Measurements from ENCODE around the gene GJD3. TPM values are rescaled to one million over a fixed set of nuclear protein-coding genes. Genes with fewer than 3 reads are reported as not detected.

Gene GJD3
- total RNA-seq, 1 donor from 2014 or later = not detected

- H3K9me3 ChIP-seq (ENCODE audit: low read depth) = no peaks in the 10 kb centered on the region
- no peak for TF ChIP-seq EZH2phosphoT487 (IDR thresholded peaks at IDR 0.05)
- TF ChIP-seq, protein P1, sequence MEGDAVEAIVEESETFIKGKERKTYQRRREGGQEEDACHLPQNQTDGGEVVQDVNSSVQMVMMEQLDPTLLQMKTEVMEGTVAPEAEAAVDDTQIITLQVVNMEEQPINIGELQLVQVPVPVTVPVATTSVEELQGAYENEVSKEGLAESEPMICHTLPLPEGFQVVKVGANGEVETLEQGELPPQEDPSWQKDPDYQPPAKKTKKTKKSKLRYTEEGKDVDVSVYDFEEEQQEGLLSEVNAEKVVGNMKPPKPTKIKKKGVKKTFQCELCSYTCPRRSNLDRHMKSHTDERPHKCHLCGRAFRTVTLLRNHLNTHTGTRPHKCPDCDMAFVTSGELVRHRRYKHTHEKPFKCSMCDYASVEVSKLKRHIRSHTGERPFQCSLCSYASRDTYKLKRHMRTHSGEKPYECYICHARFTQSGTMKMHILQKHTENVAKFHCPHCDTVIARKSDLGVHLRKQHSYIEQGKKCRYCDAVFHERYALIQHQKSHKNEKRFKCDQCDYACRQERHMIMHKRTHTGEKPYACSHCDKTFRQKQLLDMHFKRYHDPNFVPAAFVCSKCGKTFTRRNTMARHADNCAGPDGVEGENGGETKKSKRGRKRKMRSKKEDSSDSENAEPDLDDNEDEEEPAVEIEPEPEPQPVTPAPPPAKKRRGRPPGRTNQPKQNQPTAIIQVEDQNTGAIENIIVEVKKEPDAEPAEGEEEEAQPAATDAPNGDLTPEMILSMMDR (IDR thresholded peaks at IDR 0.05) = peak; percentile 68
- Mint-ChIP-seq H3K27ac (peak overlapping the region; percentile 93), H3K27me3 (ENCODE audit: insufficient read depth, low read depth) (peaks cover 7% of the 10 kb centered on the region), H3K4me1 (peaks cover 58% of the 10 kb centered on the region), H3K9me3 (no peaks in the 10 kb centered on the region), H3K36me3 (no peaks in the 10 kb centered on the region), H3K4me3 (peak overlapping the region; percentile 91)
- H3F3A ChIP-seq (ENCODE audit: low read depth) = peaks cover 23% of the 10 kb centered on the region
- H3K4me2 ChIP-seq = peak overlapping the region; percentile 91
- peaks cover 49% of the 10 kb centered on the region for H3K4me1 ChIP-seq
- H3K27me3 ChIP-seq = peaks cover 31% of the 10 kb centered on the region
- DNase-seq (ENCODE audit: low spot score) = peak; percentile 85
- H3K4me3 ChIP-seq = peak overlapping the region; percentile 73
- H3K36me3 ChIP-seq = no peaks in the 10 kb centered on the region
- H4K20me1 ChIP-seq (ENCODE audit: low read depth) = peaks cover 46% of the 10 kb centered on the region
- H3K9ac ChIP-seq = no peak overlapping the region
- H3K27ac ChIP-seq = no peak overlapping the region
- H2AFZ ChIP-seq (replicated peaks) = peak overlapping the region; percentile 66
- peaks cover 21% of the 10 kb centered on the region for H3K79me2 ChIP-seq (ENCODE audit: low read depth)
These were observed 47.1 kb downstream of the GJD3 start for GRCh38 chr17:40317345-40317873.

GRCh38 chr17:40316571-40317344, 47.8 kb downstream of the GJD3 start:
- H3K9me3 ChIP-seq (ENCODE audit: low read depth) = no peaks in the 10 kb centered on the region
- peak overlapping the region; percentile 66 for H2AFZ ChIP-seq (replicated peaks)
- Mint-ChIP-seq H3K27ac (no peak overlapping the region), H3K36me3 (no peaks in the 10 kb centered on the region), H3K4me3 (peak overlapping the region; percentile 91), H3K9me3 (no peaks in the 10 kb centered on the region), H3K27me3 (ENCODE audit: insufficient read depth, low read depth) (peaks cover 7% of the 10 kb centered on the region), H3K4me1 (peaks cover 58% of the 10 kb centered on the region)
- H3K27ac ChIP-seq = no peak overlapping the region
- no peaks in the 10 kb centered on the region for H3K36me3 ChIP-seq
- H3K9ac ChIP-seq = no peak overlapping the region
- H3K27me3 ChIP-seq = peaks cover 31% of the 10 kb centered on the region
- peaks cover 23% of the 10 kb centered on the region for H3F3A ChIP-seq (ENCODE audit: low read depth)
- peak; percentile 85 for DNase-seq (ENCODE audit: low spot score)
- H3K4me3 ChIP-seq = peak overlapping the region; percentile 73
- H4K20me1 ChIP-seq (ENCODE audit: low read depth) = peaks cover 40% of the 10 kb centered on the region
- peak overlapping the region; percentile 91 for H3K4me2 ChIP-seq
- TF ChIP-seq, protein P1 (IDR thresholded peaks at IDR 0.05) = peak; percentile 13
- no peak for TF ChIP-seq EZH2 (IDR thresholded peaks at IDR 0.05)
- H3K79me2 ChIP-seq (ENCODE audit: low read depth) = peaks cover 21% of the 10 kb centered on the region
- H3K4me1 ChIP-seq = peaks cover 46% of the 10 kb centered on the region

DNA sequence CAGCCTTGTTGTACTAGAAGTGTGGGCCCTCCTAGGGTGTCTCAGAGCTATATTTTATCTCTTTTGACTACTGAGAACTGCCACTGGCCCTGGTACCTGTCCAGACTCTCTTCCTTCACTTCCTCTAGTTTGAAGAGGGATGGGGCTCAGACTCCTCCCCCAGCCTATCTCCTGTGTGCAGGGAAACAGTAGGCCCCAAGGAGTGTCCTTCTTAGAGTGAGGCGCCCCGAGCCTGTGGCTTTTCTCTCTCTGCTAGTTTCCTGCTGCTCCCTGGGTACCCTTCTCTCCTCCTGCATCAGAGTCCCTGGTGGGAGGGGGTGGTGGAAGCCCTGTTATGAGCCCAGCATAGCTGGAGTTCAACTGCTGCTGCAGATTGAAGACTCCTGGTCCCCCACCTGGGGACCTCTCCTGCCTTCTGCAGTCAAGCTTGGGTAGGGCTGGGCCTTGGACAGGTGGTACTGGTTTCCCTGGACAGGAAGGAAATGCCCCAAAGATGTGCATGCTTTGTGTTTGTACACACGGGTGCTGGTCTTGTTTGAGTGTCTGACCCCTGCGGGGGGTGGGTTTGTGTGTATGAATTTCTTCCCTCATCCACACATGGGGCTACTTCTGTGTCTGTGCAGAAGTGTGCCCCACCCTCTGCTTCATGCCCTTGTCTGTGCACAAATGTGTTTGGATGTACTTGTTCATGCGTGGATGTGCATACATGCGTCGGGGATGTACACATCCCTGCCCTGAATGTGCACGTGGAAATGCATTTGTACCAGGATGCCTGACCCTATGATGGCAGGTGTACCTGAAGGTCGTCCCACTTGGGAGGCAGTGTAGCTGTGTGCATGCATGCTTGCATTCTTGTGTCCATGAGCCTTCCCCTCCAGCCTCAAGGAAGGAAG, 48.6 kb downstream of the GJD3 start:
- Mint-ChIP-seq H3K36me3 (no peaks in the 10 kb centered on the region), H3K4me3 (peak overlapping the region; percentile 79), H3K9me3 (no peaks in the 10 kb centered on the region), H3K27ac (no peak overlapping the region), H3K4me1 (peaks cover 60% of the 10 kb centered on the region), H3K27me3 (ENCODE audit: insufficient read depth, low read depth) (peaks cover 7% of the 10 kb centered on the region)
- Histone ChIP-seq H3K27me3 (peaks cover 31% of the 10 kb centered on the region), H3K9ac (no peak overlapping the region), H3K9me3 (ENCODE audit: low read depth) (no peaks in the 10 kb centered on the region), H3K4me2 (peak overlapping the region; percentile 91), H2AFZ (replicated peaks) (no peak overlapping the region), H4K20me1 (ENCODE audit: low read depth) (peaks cover 32% of the 10 kb centered on the region), H3K27ac (no peak overlapping the region), H3K4me1 (peaks cover 44% of the 10 kb centered on the region), H3K4me3 (peak overlapping the region; percentile 73), H3F3A (ENCODE audit: low read depth) (peaks cover 23% of the 10 kb centered on the region), H3K36me3 (no peaks in the 10 kb centered on the region), H3K79me2 (ENCODE audit: low read depth) (peaks cover 15% of the 10 kb centered on the region)
- DNase-seq (ENCODE audit: low spot score) = no peak
- no peak for TF ChIP-seq EZH2phosphoT487 (IDR thresholded peaks at IDR 0.05)
- TF ChIP-seq, protein P1 (IDR thresholded peaks at IDR 0.05) = no peak
- no peak for TF ChIP-seq EZH2 (IDR thresholded peaks at IDR 0.05)

All from neural progenitor cell (in vitro differentiated cells).